Ureter (tissue), 1 donor: ENCODE data around the gene OSBPL3. TPM values are rescaled to one million over a fixed set of nuclear protein-coding genes. Genes with fewer than 3 reads are reported as not detected.
"Not testable (repeated sequence)": the region's sequence is repeated elsewhere in the genome, so short reads cannot be mapped to it uniquely, and the experiment has no call there.

Experiments
- DNase-seq: peaks from one replicate; pipeline ENCODE4 v3.0.0-alpha.2; 2020; ENCODE audit warnings: low spot score
- total RNA-seq: library from RNA; stranded (reverse); gene quantifications from one replicate; pipeline ENCODE4 v1.2.4, GENCODE V29; 2023
- donor health status: DM: yes; HTN: yes; CAD: no.

Gene OSBPL3
- total RNA-seq, 1 donor from 2014 or later: 49.7 TPM

- DNase-seq: no peak
Observed at GRCh38 chr7:24920451-24921361, 59.3 kb downstream of the OSBPL3 start.

GRCh38 chr7:24917510-24918239 is 62.3 kb downstream of the OSBPL3 start:
- no peak for DNase-seq

DNA sequence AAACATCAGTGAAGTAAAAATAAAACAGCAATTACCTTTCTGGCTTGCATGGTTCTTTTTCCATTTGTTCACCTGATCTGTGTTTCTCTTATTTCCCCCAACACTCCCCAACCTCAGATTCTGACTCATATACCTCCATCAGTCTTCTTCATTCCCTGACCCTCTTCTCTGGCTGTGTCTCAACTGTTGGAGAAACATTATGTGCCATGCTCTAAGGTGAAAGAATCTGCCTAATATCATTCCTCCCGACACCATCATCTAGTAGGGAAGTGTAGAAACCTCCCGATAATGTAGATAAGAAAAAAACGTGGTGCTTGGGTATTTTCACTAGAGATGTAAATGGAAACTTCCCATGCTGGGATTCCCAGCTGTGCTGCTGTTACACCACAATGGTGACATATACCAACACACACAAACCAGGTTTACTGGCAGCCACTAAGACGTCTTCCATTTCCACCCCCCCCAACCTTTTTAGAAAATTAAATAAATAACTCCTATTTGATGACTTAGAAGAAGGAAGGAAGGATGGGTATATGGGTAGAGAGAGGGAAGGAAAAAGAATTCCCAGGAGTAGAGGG is 63.4 kb downstream of the OSBPL3 start:
- DNase-seq: no peak

DNA sequence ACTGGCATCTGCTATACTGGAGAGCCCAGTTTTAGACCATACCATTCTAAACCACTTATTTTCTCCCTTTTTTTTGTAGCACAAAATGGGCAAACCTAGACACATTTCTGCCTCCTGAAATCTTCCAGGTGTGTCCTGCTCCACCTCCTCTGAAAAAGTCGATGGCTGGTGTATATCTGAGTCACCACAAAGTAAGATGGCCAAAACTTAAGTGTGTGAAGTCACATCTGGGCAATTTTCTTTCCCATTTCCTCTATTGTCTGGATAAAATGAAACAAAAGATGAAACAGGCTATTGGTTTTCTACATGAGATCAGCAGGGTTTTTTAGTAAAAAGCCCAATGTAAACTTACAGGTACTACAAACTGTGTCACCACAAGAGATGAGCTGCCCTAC is 65.5 kb downstream of the OSBPL3 start:
- DNase-seq: no peak

DNA sequence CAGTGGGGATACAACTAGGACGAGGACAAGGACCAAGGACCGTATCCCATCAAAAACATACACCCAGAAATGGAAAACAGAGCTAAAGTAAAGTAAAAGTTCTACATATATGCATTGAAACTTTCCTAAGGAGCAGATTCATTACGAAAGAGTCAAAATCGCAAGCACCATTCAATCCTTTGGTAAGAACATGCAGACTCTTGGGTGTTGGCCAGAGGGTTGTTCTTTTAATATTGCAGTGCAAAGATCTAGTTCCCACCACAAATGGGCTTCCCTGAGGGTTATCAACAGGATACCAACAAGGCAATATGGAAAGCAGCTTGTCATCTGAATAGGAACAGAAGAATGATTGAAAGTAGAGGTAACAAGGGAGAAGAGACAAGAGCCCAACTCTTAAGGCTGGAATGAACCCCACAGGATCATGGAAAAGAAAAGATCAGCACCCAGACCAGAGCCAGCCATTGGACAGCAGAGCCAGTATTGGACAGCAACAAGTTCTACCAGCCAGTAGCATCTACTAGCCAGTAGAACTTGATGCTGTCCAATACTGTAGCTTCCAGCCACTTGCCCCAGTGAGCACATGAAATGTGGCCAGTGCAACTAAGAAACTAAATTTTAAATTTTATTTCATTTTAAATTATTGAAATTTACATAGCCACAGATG is 66.0 kb downstream of the OSBPL3 start:
- DNase-seq: no peak

GRCh38 chr7:24912874-24913514 is 67.0 kb downstream of the OSBPL3 start:
- no peak for DNase-seq

GRCh38 chr7:24912424-24912823 is 67.6 kb downstream of the OSBPL3 start:
- no peak for DNase-seq

DNA sequence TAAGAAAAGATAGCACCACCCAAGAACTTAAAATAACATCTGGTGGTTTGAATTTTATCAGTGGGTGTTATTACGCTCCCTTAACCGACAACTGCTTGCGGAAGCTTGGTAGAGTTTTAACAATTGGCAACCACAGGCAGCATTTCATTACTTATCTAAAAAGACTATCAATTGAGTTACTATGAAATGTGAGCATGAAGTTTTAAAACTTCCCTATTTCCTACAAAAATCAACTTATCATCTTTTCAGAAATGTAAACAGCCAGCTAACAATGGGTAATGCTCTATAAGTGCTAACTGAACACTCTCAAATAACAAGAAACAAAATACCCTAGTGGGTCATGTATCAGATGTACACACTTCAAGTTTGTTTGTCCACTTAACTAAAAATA is 68.8 kb downstream of the OSBPL3 start:
- no peak for DNase-seq

DNA sequence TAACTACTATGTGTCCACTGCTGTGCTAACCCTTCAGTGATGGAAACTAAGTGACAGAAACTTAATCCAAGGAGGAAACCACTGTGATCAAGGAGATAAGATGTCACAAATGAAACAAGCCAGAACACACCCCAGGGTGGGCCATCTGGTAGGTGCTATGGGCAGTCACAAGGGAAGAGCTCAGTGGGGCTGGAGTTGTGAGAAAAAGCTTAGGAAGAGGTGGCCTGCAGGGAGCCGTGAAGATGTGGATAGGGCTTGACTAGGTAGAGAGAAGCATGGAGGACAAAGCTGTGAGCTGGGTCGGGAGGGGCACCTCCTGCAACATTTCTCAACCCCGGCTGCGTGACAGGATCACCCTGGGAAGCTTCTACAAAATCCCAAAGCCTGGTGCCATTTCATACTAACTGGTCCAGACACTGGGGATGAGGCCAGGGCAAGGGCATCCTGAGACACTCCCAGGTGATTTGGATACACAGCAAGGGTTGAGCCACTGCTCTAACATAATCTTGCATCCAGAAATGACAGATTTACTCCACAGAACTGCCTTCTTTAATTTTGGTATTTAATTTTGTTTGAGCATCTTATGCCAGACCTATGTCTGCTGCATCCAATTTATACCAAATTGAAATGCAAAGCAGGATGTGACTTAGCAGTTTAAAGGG is 69.3 kb downstream of the OSBPL3 start:
- DNase-seq: no peak

DNA sequence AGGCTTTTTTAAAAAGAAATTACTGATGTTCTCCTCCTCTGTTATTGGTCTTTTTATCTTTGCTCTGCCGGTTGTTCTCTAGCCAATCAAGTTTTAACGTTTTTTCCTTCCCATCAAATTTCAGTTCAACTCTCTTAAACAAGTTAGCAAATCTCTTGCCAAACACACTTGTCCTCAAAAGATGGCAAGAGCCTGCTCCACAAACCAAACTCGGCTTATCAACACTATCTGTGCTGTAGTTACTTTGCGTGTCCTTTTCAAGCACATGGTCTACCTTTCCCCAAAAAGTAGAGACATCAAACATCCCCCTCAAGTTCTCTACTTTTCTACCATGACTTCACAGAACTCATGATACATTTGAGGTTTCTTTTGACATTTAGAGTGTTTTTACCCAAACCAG is 71.3 kb downstream of the OSBPL3 start:
- DNase-seq: no peak

- DNase-seq: no peak
Observed at GRCh38 chr7:24908166-24908565, 71.8 kb downstream of the OSBPL3 start.

- no peak for DNase-seq
Observed at GRCh38 chr7:24907311-24907886, 72.6 kb downstream of the OSBPL3 start.

GRCh38 chr7:24905996-24906770 is 73.8 kb downstream of the OSBPL3 start:
- no peak for DNase-seq

GRCh38 chr7:24903992-24904391 is 76.0 kb downstream of the OSBPL3 start:
- not testable (repeated sequence) for DNase-seq

DNA sequence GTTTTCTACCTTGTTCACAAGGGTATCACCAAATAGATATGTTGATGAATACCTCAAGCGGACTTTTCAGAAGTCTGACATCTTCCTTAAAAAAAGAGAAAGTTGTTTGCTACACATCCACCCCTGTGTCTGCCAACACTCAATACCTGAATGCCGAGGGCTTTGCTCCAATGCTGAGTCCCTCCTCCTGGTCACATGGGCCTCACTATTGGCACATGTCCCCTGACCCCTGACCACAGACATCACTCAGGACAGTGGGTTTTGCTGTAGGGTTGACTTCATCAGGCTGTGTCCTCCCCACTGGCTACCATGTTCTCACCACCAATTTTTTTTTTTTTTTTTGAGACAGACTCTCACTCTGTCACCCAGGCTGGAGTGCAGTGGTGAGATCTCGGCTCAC is 76.4 kb downstream of the OSBPL3 start:
- DNase-seq: no peak

DNA sequence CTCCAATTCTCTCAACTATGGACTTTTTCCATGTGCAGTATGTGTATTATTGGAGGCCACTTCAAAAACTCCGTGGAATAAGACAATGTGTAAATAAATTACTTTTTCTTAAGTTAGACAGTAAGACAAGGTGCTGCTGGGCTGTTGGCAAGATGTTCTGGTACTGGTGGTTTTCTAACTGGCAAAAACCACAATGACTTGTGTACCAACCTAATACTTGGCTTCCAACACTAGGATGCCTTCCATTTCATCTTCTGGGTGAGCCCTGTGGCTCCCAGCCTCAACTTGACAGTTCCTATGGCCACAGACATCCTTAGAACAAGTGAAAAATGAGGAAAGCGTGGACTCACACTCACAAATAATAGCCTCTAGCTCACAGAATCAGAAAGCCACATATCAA is 77.0 kb downstream of the OSBPL3 start:
- no peak for DNase-seq

DNA sequence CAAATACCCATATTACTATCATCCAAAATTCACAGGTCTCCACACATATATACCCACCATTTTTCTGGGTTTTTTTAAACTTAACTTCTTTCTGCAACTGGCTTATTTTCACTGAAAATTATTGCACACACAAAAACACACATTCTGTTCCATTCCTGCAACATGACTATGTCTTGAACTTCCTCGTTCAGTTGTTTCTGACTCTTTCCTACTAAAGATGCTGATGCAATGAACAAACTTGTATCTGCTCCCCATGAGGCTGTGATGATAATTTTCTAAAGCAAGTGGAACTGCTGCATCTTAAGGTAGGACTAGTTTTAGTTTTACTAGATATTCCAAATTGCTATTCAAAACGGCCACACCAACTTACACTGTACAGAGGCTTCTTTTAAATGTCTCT is 77.7 kb downstream of the OSBPL3 start:
- no peak for DNase-seq

DNA sequence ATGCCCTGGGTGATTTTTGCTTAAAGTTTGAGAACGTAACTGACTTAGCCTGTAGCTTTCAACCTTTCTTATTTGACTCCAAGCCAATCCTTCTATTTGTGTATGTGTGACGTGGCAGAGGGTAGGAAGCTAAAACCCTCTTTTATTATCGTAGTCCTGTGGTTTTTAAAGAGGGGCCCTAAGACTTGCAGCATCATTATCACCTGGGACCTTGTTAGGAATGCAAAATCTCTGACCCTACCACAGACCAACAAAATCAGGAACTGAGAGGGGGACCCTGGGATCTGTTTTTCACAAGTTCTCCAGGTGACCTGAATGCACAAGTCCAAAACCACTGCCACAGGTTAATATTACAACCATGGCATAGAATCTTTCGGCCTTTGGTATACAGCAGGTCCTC is 80.1 kb downstream of the OSBPL3 start:
- no peak for DNase-seq

GRCh38 chr7:24899161-24899560 is 80.8 kb downstream of the OSBPL3 start:
- DNase-seq: no peak

DNA sequence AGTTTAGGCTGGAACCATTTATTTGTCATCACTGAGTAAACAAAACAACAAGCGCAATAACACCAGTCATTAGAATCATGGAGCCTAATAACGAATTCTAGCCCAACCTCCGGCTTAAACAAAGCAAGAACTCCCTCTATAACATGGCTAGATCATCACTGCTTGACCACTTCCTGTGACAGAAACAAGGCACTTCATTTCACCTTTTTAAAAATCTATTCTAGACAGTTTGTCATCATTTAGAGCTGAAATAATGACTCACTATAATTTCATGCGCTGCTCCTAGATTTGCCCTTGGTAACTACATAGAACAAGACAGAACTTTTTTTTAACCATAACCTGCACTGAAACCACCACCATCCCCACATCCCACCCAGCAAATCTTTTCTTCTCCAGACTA is 81.3 kb downstream of the OSBPL3 start:
- no peak for DNase-seq
